Measurements from ENCODE around the gene TCF7L2. TPM values are rescaled to one million over a fixed set of nuclear protein-coding genes. Genes with fewer than 3 reads are reported as not detected.

TCF7L2 gene
- total and polyA plus RNA-seq, 12 donors: 8.7 to 24.7 (median 14.8) TPM

- Histone ChIP-seq H3K4me3 (no peak overlapping the region), H3K4me1 (replicated peaks in 1 of 2) (peaks cover 0 to 25% of the 10 kb centered on the region in 2 donors), H3K9me3 (replicated peaks in 1 of 3) (no peaks in the 10 kb centered on the region), H3K27me3 (no peaks in the 10 kb centered on the region), H3K36me3 (replicated peaks in 1 of 2) (no peaks in the 10 kb centered on the region), H3K27ac (no peak overlapping the region)
- no peak for DNase-seq
- 88 to 94% (median 90%) methylated on average over 5 of the region's 5 CpGs for whole genome bisulfite sequencing, 4 donors
- TF ChIP-seq POLR2A (IDR thresholded peaks at IDR 0.05): no peak
- TF ChIP-seq, protein P1, sequence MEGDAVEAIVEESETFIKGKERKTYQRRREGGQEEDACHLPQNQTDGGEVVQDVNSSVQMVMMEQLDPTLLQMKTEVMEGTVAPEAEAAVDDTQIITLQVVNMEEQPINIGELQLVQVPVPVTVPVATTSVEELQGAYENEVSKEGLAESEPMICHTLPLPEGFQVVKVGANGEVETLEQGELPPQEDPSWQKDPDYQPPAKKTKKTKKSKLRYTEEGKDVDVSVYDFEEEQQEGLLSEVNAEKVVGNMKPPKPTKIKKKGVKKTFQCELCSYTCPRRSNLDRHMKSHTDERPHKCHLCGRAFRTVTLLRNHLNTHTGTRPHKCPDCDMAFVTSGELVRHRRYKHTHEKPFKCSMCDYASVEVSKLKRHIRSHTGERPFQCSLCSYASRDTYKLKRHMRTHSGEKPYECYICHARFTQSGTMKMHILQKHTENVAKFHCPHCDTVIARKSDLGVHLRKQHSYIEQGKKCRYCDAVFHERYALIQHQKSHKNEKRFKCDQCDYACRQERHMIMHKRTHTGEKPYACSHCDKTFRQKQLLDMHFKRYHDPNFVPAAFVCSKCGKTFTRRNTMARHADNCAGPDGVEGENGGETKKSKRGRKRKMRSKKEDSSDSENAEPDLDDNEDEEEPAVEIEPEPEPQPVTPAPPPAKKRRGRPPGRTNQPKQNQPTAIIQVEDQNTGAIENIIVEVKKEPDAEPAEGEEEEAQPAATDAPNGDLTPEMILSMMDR (IDR thresholded peaks at IDR 0.05): no peak
- intact Hi-C loops (cut with DNase I): loop anchor here in 1 of 2 donors (10.0 kb wide), 2 partner anchors 245 to 415 kb away; no protein-coding TSS in a partner anchor
These were observed 180.1 kb downstream of the TCF7L2 start for GRCh38 chr10:113130014-113130641.

GRCh38 chr10:113131613-113132261 lies 181.7 kb downstream of the TCF7L2 start:
- no peak overlapping the region for H3K4me3 ChIP-seq
- TF ChIP-seq, protein P1 (IDR thresholded peaks at IDR 0.05): no peak
- no peak for DNase-seq
- no peaks in the 10 kb centered on the region for H3K27me3 ChIP-seq
- intact Hi-C loops (cut with DNase I): loop anchor here in 1 of 2 donors (10.0 kb wide), 2 partner anchors 243 to 417 kb away; no protein-coding TSS in a partner anchor
- peak overlapping the region in 2 of 5 donors; percentile 4 to 54 for H3K27ac ChIP-seq
- H3K4me1 ChIP-seq (replicated peaks in 1 of 2): peaks cover 0 to 17% of the 10 kb centered on the region in 2 donors
- no peaks in the 10 kb centered on the region for H3K36me3 ChIP-seq (replicated peaks in 1 of 2)
- 78 to 87% (median 84%) methylated on average over 10 of the region's 10 CpGs for WGBS, 4 donors
- no peaks in the 10 kb centered on the region for H3K9me3 ChIP-seq (replicated peaks in 1 of 3)

DNA sequence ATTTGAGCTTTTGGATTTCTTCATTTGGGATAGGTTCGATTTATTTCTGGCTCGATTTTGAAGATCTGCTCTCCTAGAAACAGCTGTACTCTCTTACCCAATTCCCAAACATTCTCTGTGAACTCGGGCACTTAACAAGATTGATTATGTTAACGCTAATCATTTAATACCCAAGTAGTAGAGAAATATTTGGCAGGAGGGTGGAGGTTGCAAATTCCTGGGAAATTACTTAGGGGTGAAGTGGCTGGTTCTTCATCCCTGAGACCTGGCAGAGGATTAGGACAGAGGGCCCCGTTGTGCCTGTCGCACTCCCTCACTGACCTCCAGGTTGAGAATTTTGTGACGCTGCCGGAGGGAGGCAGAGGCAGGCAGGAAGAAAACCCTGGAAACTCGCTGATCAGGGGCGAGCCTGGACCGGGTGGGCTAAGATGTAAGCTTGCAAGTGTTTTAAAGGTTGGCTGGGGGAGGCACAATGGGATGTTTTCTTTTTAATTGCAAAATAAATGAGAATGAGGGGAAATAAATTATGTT lies 182.6 kb downstream of the TCF7L2 start:
- no peaks in the 10 kb centered on the region for H3K36me3 ChIP-seq (replicated peaks in 1 of 2)
- intact Hi-C loops (cut with DNase I): loop anchor here in 1 of 2 donors (10.0 kb wide), 2 partner anchors 242 to 418 kb away; no protein-coding TSS in a partner anchor
- WGBS, 4 donors: 67 to 77% (median 71%) methylated on average over 11 of the region's 11 CpGs
- no peak overlapping the region for H3K4me3 ChIP-seq
- H3K27me3 ChIP-seq: no peaks in the 10 kb centered on the region
- no peaks in the 10 kb centered on the region for H3K9me3 ChIP-seq (replicated peaks in 1 of 3)
- no peak for DNase-seq
- TF ChIP-seq, protein P1 (IDR thresholded peaks at IDR 0.05): no peak
- no peak for TF ChIP-seq POLR2A (IDR thresholded peaks at IDR 0.05)
- H3K27ac ChIP-seq: peak overlapping the region in 2 of 5 donors; percentile 4 to 54
- H3K4me1 ChIP-seq (replicated peaks in 1 of 2): peaks cover 0 to 9% of the 10 kb centered on the region in 2 donors

GRCh38 chr10:113133497-113134115 lies 183.6 kb downstream of the TCF7L2 start:
- no peaks in the 10 kb centered on the region for H3K27me3 ChIP-seq
- DNase-seq: no peak
- no peaks in the 10 kb centered on the region for H3K9me3 ChIP-seq (replicated peaks in 1 of 3)
- H3K27ac ChIP-seq: peak overlapping the region in 1 of 5 donors; percentile 54
- 68 to 76% (median 70%) methylated on average over 10 of the region's 10 CpGs for WGBS, 4 donors
- TF ChIP-seq, protein P1 (IDR thresholded peaks at IDR 0.05): no peak
- TF ChIP-seq POLR2A (IDR thresholded peaks at IDR 0.05): no peak
- no peaks in the 10 kb centered on the region for H3K36me3 ChIP-seq (replicated peaks in 1 of 2)
- H3K4me3 ChIP-seq: no peak overlapping the region
- intact Hi-C loops (cut with DNase I): loop anchor here in 1 of 2 donors (10.0 kb wide), 2 partner anchors 241 to 419 kb away; no protein-coding TSS in a partner anchor
- H3K4me1 ChIP-seq (replicated peaks in 1 of 2): peaks cover 0 to 8% of the 10 kb centered on the region in 2 donors

Measured in adrenal gland (tissue), 12 donors.